ENCODE results near the gene ADORA1. TPM values are rescaled to one million over a fixed set of nuclear protein-coding genes. Genes with fewer than 3 reads are reported as not detected.

The ADORA1 gene
- total RNA-seq, 1 donor: 0.72 TPM

- no peak for TF ChIP-seq CTCF (IDR thresholded peaks at IDR 0.05; ENCODE audit: insufficient read depth, low read length)
- DNase-seq (ENCODE audit: low read depth): no peak
- no peak overlapping the region for H3K4me3 ChIP-seq (ENCODE audit: low read depth, low read length)
Observed at GRCh38 chr1:203186091-203186445, 58.5 kb downstream of the ADORA1 start.

GRCh38 chr1:203186446-203187303 lies 59.1 kb downstream of the ADORA1 start, which contains the start of gene CHI3L1:
Gene CHI3L1, minus strand, starts transcription at chr1:203186704. Its CDS starts 81 bp downstream, at chr1:203186623.
- no peak within 1 kb of the TSS for H3K4me3 ChIP-seq (ENCODE audit: low read depth, low read length)
- no peak for DNase-seq (ENCODE audit: low read depth)
- TF ChIP-seq CTCF (IDR thresholded peaks at IDR 0.05; ENCODE audit: insufficient read depth, low read length): no peak

GRCh38 chr1:203187304-203187685 lies 59.8 kb downstream of the ADORA1 start:
- TF ChIP-seq CTCF (IDR thresholded peaks at IDR 0.05; ENCODE audit: insufficient read depth, low read length): no peak
- no peak overlapping the region for H3K4me3 ChIP-seq (ENCODE audit: low read depth, low read length)
- DNase-seq (ENCODE audit: low read depth): no peak

- no peak overlapping the region for H3K4me3 ChIP-seq (ENCODE audit: low read depth, low read length)
- DNase-seq (ENCODE audit: low read depth): no peak
- no peak for TF ChIP-seq CTCF (IDR thresholded peaks at IDR 0.05; ENCODE audit: insufficient read depth, low read length)
Observed at GRCh38 chr1:203187689-203188264, 60.3 kb downstream of the ADORA1 start.

GRCh38 chr1:203188686-203189232 lies 61.2 kb downstream of the ADORA1 start:
- no peak for TF ChIP-seq CTCF (IDR thresholded peaks at IDR 0.05; ENCODE audit: insufficient read depth, low read length)
- no peak for DNase-seq (ENCODE audit: low read depth)

GRCh38 chr1:203189951-203190352 lies 62.4 kb downstream of the ADORA1 start:
- peak; percentile 40 for DNase-seq (ENCODE audit: low read depth)
- H3K4me3 ChIP-seq (ENCODE audit: low read depth, low read length): no peak overlapping the region
- TF ChIP-seq CTCF (IDR thresholded peaks at IDR 0.05; ENCODE audit: insufficient read depth, low read length): no peak

More at GRCh38 chr1:203188686-203189232, 61.2 kb downstream of the ADORA1 start:
- H3K4me3 ChIP-seq (ENCODE audit: low read depth, low read length): no peak overlapping the region
